ENCODE results near the gene ACVR1. TPM values are rescaled to one million over a fixed set of nuclear protein-coding genes. Genes with fewer than 3 reads are reported as not detected.

ACVR1 gene
- total and polyA plus RNA-seq, 9 of the 15 experiments (the other 6 are each of a cell fraction or from before 2014, with no cell fraction given): 3.8 to 14.3 (median 6.9) TPM

DNA sequence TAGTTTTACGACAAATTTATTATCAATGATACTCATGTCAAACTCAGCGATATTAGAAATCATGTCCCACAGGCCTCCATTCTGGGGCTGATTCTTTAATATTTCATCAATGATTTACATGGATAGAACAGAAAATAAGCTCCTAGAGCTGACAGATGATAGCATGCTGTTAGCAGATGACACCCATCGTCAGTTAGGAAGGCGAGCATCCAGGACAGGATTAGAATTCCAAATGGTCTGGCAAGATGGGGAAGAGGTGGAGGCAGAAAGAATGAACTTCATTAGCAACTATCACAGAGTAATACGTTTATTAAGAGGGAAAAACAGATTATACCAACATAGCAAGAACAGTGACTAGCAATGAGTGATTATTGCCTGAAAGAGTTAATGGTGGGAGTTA lies 46.2 kb upstream of the ACVR1 start:
- POLR2A ChIA-PET: interaction anchor here (0.6 kb wide), 1 partner anchor 50 kb away, joined by 3 read pairs; no protein-coding TSS in a partner anchor

More for the DNA sequence above, 46.2 kb upstream of the ACVR1 start:
- Histone ChIP-seq H2AFZ (ENCODE audit: low read depth, low read length) (no peak overlapping the region), H3K9me3 (replicated peaks; ENCODE audit: control insufficient read depth, insufficient read depth, low read depth, low read length) (no peaks in the 10 kb centered on the region), H3K4me2 (ENCODE audit: insufficient read depth, low read length) (no peak overlapping the region), H3K27ac (ENCODE audit: extremely low read depth, low read depth, low read length) (no peak overlapping the region), H3K27me3 (ENCODE audit: control insufficient read depth in 2 of 2, insufficient read depth in 2 of 2, low read length in 2 of 2) (no peaks in the 10 kb centered on the region), H3K36me3 (ENCODE audit: control insufficient read depth, insufficient read depth, low read length) (no peaks in the 10 kb centered on the region), H3K4me1 (replicated peaks in 1 of 2; ENCODE audit: control insufficient read depth in 2 of 2, insufficient read depth in 2 of 2, low read length in 2 of 2) (peaks cover 11 to 33% of the 10 kb centered on the region in 2 experiments), H3K4me3 (no peak overlapping the region), H3K9me1 (ENCODE audit: control insufficient read depth, insufficient read depth, low read length) (no peaks in the 10 kb centered on the region), H4K20me1 (replicated peaks; ENCODE audit: control insufficient read depth, insufficient read depth, low read length) (no peaks in the 10 kb centered on the region), H3K9ac (ENCODE audit: insufficient read depth in 1 of 2, low read depth in 2 of 2, low read length in 2 of 2) (no peak overlapping the region), H3K79me2 (ENCODE audit: control insufficient read depth, insufficient read depth, low read length) (no peaks in the 10 kb centered on the region)
- CTCF ChIA-PET (ENCODE audit: low intra/inter-chr PET ratio): no interaction called here
- ATAC-seq (no peak), FAIRE-seq (no peak), DNase-seq (ENCODE audit: extremely low read depth in 1 of 4, low spot score in 3 of 4) (no peak)
- BruUV-seq (replicated peaks): no TSS peak
- WGBS (ENCODE audit: insufficient coverage, low coverage, missing lambda C conversion rate): 71% methylated on average over 5 of the region's 5 CpGs
- intact Hi-C loops (cut with micrococcal nuclease) (no loop called here), in situ Hi-C loops (cut with MboI) (no loop called here)
- TF ChIP-seq TOE1 (IDR thresholded peaks at IDR 0.05; ENCODE audit: borderline replicate concordance): no peak
- no peak for TF ChIP-seq TOE1 (CRISPR knock-in tag; IDR thresholded peaks at IDR 0.05; ENCODE audit: borderline replicate concordance, low read depth)
- no peak for TF ChIP-seq JUND (IDR thresholded peaks at IDR 0.05; ENCODE audit: borderline replicate concordance, low read depth, low read length)
- TF ChIP-seq JUND (tag; IDR thresholded peaks at IDR 0.05; ENCODE audit: borderline replicate concordance, low read depth, low read length): no peak
- TF ChIP-seq ZNF239 (CRISPR knock-in tag; IDR thresholded peaks at IDR 0.05): no peak
- no peak for TF ChIP-seq MLLT1 (IDR thresholded peaks at IDR 0.05)
- no peak for TF ChIP-seq TEAD4 (IDR thresholded peaks at IDR 0.05; ENCODE audit: low read length)
- TF ChIP-seq TEAD4 (CRISPR knock-in tag; IDR thresholded peaks at IDR 0.05; ENCODE audit: borderline replicate concordance): no peak
- TF ChIP-seq POLR2H (tag; IDR thresholded peaks at IDR 0.05; ENCODE audit: low read depth): no peak

All from K562 (cell line).